Putamen (tissue), 1 donor: ENCODE data around the gene PFDN2.
"Not testable (repeated sequence)": the region's sequence is repeated elsewhere in the genome, so short reads cannot be mapped to it uniquely, and the experiment has no call there.

ENCODE experiments used
- DNase-seq: peaks from one replicate; pipeline ENCODE4 v3.0.0-alpha.2; 2016; ENCODE audit warnings: low spot score

The PFDN2 gene

DNA sequence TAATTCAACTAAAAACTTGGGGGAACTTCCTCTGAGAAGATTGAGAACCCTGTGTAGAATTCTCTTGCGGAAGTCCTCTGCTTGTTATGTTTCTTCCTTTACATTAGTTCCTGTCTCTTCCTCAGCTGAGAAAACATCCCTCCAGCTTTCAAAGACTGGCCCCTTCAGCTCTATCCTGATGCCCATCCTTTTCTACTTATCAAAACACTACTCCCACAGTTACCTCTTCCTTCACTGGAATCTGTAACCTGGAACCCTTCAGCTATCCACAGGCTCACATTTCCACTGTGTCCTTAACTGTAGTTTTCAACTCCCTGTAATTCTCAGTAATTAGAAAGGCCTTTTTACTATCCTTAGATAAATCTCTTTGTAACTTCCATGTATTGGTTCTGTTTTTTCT lies 20.6 kb upstream of the PFDN2 start:
- no peak for DNase-seq

- DNase-seq, result no peak
Observed at GRCh38 chr1:161137881-161138280, 20.0 kb upstream of the PFDN2 start.

- DNase-seq, result no peak
Observed at GRCh38 chr1:161133220-161133740, 15.4 kb upstream of the PFDN2 start.

DNA sequence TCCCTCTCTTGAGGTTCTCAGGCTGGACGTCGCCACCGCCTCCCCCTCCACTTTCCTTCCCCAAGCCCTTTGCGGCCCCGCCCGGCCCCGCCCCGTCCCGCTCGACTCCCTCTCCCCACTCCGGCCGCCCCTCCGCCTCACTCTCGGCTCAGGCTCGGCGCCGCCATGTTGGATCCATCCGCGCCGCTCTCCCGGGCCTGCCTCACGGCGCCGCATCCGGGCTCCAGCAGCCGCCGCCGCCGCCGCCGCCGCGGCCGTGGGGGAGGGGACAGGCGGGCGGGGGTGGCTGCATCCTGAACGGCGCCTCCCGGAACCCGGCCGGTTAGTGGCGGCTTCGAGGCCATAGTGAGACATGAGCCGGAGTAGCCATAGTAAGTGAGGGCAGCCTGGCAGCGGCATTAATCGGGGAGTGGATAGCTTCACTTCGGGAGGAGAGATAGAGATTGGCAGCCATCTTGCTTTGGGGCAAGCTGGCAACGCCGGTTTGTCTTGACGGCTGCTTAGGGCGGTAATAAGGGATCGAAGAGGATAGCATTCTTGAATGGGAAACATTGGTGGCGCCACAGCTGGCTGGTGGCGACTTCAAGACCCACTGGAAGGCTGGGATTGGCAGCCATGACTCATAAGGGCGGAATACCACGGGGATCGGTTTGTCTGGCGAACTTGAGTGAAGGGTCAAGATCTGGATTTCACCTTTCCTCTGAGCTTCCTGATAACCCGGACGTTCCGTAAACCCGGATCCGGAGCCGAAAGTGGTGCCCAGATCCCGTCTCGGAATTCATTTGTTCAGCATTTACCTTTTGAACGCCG lies 14.8 kb upstream of the PFDN2 start, which contains the start of gene DEDD:
DEDD (minus strand) TSS at position 258 of the 810 bp plus-strand sequence. CDS start 8,205 bp downstream, outside the sequence.
- DNase-seq, result peak; percentile 98

DNA sequence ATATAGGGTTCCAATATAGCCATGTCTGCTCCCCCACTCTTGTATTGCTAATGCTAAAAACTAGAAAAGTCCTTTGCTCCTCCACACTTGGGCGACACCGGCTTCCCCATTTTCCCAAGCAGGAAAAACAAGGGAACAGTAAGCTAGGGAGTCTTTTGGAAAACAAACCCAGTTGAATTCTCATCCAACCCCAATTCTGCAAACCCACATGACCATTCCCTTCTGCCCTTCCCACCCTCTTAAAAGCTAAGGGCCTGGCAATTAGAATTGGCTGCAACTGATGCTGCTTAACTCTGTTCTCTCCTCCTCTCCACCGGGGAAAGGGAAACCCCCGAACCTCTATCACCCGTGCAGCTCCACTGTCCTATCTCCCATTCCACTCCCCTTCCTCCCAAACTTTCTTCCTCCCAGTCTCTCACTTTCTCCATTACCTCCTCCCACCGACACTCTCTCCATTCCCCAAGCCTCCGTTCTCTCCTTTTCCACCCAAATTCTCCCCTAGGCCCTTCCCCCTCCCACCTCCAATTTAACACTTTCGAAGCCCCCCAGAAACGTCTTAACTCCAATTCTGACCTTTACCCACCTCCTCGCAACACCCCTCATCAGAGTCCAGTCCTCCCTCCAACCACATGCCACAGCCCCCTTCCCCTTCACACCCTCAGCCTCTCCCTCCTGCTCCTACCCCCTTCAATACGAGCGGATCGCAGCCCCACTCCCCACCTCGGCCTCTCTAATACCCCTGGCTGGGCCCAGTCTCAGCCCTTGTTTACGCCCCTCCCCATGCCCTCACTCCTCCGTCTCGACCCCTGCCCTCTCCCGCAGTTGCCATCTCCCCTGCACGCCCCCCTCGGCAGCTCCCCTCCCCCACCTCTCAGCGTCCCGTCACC lies 13.9 kb upstream of the PFDN2 start:
- no peak for DNase-seq

GRCh38 chr1:161130266-161130665 lies 12.4 kb upstream of the PFDN2 start:
- no peak for DNase-seq

- DNase-seq, result no peak
Observed at GRCh38 chr1:161128591-161129420, 11.0 kb upstream of the PFDN2 start.

GRCh38 chr1:161127649-161128048 lies 9.8 kb upstream of the PFDN2 start:
- DNase-seq, result no peak

DNA sequence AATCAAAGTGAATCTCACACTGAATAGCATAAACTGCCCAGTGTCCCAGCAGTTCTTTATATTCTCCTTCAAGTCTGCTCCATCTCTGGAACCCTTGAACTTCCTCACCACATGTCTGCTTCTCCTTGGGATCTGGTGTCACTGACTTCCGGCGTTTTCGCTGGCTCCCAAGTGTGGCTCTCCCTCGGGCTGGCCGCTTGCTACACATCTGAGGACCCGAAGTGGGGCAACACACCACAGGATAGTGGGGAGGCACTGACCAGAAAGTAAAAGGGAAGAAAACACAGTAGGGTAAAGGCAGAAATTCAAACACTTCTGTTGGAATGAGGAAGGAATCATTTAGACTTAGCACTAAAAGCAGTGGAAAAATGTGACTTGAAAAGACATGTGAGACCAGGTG lies 5.1 kb upstream of the PFDN2 start:
- no peak for DNase-seq

DNA sequence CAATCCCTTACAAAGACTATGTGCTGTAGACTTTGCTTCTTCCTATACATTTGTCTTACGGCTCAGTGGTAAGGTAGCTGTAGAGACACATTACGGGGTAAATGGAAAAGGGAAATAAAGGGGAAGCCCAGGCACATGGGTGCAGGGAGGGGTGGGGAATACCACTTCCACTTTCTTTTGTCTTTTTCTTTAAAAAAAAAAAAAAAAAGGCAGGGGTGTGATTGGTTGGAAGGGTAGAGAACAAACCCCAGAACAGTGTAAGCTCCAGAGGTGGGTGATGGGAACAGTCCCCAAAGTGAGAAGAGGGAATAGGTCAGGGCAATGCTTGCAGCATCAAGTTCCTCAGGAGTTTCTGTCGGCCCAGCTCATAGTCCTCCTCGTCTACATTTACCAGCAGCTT lies 4.0 kb upstream of the PFDN2 start:
- DNase-seq, result no peak

GRCh38 chr1:161121042-161121650 lies 3.3 kb upstream of the PFDN2 start:
- DNase-seq, result no peak

DNA sequence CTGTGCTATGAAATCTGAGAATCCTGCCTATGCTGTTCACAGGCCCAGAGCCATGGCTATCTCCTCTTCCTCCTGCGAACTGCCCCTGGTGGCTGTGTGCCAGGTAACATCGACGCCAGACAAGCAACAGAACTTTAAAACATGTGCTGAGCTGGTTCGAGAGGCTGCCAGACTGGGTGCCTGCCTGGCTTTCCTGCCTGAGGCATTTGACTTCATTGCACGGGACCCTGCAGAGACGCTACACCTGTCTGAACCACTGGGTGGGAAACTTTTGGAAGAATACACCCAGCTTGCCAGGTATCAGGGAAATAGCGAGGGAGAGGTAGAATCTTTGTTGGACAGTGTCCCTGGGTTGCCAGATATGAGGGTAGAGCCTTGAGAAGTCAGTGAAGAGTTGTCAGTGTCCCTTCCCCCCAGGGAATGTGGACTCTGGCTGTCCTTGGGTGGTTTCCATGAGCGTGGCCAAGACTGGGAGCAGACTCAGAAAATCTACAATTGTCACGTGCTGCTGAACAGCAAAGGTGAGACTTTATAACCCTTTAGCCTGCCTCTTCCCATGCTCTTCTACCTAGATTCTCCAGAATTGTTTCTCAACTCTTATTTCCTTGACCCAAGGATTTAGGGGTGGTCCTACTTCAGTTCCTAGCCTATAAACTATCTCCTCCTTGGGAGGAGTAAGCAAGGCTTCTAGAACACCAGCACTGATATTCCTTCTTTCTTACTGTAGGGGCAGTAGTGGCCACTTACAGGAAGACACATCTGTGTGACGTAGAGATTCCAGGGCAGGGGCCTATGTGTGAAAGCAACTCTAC lies 1.5 kb upstream of the PFDN2 start:
- no peak for DNase-seq

GRCh38 chr1:161115961-161116360 lies 1.9 kb downstream of the PFDN2 start:
- not testable (repeated sequence) for DNase-seq

DNA sequence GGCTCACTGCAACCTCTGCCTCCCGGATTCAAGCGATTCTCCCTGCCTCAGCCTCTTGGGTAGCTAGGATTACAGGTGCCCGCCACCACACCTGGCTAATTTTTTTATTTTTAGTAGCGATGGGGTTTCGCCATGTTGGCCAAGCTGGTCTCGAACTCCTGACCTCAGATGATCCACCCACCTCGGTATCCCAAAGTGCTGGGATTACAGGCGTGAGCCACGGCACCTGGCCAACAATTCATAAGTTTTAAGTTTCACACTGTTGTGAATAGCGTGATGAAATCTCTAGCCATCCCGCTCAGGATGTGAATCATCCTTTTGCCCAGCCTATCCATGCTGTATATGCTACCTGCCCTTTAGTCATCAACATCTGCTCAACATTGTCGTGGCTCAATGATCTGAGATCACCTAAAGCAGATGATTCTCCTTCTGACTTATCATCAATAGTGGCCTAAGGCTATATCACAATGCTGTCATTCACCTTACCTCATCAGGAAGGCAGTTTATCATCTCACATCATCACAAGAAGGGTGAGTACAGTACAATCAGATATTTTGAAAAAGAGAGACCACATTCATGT lies 2.6 kb downstream of the PFDN2 start:
- no peak for DNase-seq

DNA sequence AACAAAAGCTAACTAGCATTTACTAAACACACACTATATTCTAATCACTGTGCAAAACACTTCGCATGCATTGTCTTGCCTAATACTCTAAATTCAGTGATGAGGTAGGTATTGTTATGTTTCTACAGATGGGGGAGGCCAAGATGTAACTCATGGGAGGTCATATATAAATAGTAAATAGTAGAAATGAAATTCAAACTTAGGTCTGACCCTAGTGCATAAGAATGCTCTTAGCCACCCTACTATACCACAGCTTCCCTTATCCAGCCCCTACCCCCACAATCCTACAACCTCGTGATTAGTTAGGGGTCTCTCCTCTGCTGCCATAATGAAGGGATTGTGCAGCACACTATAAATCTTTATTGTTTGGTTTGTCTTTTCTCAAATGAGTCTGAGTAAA lies 3.3 kb downstream of the PFDN2 start:
- no peak for DNase-seq

- DNase-seq, result no peak
Observed at GRCh38 chr1:161113915-161114314, 3.9 kb downstream of the PFDN2 start.

DNA sequence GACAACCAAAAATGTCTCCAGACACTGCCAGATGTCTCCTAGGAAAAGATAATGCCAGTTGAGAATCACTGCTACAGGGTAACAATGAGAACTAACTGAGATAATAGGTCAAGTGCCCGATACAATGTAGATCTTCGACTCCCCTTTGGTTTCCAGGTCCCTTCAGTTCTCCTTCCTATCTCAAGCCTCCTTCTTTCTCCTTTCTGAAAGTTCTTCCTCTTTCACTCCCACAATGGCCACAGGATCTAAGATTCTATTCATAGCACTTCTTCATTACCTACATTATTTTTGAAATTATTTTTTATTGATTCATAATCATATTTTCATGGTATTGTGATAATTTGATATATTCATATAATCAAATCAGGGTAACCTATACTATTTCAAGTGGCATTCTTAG lies 6.3 kb downstream of the PFDN2 start:
- DNase-seq, result no peak

- DNase-seq, result no peak
Observed at GRCh38 chr1:161111117-161111516, 6.7 kb downstream of the PFDN2 start.

DNA sequence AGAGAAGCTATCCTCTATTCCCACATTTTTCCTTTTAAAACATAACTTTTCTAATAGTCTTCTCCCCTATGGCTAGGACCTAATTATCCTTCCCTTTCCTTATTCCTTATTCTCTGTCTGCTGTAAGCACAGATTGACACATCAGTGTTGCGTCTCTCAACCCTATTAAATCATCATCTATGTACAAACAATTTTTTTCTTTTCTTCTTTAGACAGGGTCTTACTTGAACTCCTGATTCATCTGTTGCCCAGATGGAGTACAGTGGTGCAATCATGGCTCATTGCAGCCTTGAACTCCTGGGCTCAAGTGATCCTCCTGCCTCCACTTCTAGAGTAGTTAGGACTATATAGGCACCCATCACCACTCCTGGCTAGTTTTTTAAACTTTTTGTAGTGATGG lies 11.4 kb downstream of the PFDN2 start:
- no peak for DNase-seq

GRCh38 chr1:161100556-161100955 lies 17.3 kb downstream of the PFDN2 start:
- DNase-seq, result no peak
